ENCODE data around the gene MTUS2. TPM values are rescaled to one million over a fixed set of nuclear protein-coding genes. Genes with fewer than 3 reads are reported as not detected.

The MTUS2 gene
- total and polyA plus RNA-seq, 9 of the 15 experiments (the other 6 are each of a cell fraction or from before 2014, with no cell fraction given) = 0.01 to 0.28 (median 0.06) TPM; not detected in 1

DNA sequence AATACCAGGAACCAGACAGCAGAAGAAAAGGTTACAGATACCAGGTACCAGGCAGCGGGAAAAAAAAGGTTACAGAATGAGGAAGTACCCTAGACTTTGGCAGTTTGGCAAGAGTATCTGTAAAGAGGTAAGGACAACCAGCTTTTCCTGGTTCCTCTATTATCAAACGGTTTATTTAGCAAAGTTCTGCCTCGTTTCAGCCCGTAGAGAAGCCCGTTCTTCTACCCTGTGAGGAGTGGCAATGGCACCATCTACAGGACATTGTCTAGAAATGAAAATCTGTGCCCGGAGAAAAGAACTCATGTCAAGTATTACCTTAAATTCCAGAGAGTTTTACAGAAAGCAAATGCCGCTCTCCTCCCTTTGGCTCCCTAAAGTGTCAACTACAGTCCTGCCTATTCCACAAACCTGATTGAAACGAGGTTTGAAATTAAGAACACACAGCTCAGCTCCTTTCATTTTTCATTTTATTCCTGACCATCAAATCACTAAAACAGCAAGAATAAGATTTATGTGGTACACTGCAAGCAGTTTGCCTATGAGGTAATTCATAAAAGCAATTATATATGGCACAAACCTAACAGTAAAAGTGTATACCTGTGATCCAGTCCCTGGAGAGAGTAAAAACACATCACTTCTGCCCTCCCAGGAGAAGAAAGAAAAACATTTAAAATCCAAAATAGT is 549.1 kb downstream of the MTUS2 start (continued):
- TF ChIP-seq, protein P1, sequence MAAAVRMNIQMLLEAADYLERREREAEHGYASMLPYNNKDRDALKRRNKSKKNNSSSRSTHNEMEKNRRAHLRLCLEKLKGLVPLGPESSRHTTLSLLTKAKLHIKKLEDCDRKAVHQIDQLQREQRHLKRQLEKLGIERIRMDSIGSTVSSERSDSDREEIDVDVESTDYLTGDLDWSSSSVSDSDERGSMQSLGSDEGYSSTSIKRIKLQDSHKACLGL (CRISPR knock-in tag; IDR thresholded peaks at IDR 0.05; ENCODE audit: borderline replicate concordance, poor library complexity, severe bottlenecking) = no peak
- TF ChIP-seq RFX5 (IDR thresholded peaks at IDR 0.05; ENCODE audit: low read depth, low read length) = no peak
- TF ChIP-seq, protein P2, sequence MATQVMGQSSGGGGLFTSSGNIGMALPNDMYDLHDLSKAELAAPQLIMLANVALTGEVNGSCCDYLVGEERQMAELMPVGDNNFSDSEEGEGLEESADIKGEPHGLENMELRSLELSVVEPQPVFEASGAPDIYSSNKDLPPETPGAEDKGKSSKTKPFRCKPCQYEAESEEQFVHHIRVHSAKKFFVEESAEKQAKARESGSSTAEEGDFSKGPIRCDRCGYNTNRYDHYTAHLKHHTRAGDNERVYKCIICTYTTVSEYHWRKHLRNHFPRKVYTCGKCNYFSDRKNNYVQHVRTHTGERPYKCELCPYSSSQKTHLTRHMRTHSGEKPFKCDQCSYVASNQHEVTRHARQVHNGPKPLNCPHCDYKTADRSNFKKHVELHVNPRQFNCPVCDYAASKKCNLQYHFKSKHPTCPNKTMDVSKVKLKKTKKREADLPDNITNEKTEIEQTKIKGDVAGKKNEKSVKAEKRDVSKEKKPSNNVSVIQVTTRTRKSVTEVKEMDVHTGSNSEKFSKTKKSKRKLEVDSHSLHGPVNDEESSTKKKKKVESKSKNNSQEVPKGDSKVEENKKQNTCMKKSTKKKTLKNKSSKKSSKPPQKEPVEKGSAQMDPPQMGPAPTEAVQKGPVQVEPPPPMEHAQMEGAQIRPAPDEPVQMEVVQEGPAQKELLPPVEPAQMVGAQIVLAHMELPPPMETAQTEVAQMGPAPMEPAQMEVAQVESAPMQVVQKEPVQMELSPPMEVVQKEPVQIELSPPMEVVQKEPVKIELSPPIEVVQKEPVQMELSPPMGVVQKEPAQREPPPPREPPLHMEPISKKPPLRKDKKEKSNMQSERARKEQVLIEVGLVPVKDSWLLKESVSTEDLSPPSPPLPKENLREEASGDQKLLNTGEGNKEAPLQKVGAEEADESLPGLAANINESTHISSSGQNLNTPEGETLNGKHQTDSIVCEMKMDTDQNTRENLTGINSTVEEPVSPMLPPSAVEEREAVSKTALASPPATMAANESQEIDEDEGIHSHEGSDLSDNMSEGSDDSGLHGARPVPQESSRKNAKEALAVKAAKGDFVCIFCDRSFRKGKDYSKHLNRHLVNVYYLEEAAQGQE (IDR thresholded peaks at IDR 0.05; ENCODE audit: borderline replicate concordance) = peak; percentile 7; the same call in 1 of the 2 replicates
- TF ChIP-seq, protein P2 (CRISPR knock-in tag; IDR thresholded peaks at IDR 0.05; ENCODE audit: low read depth) = no peak
- TF ChIP-seq ZNF444 (CRISPR knock-in tag; IDR thresholded peaks at IDR 0.05) = no peak

All from K562 (cell line).